Naive B cell (primary cell): ENCODE measurements around the gene PKP3. TPM values are rescaled to one million over a fixed set of nuclear protein-coding genes. Genes with fewer than 3 reads are reported as not detected.
"Not testable (repeated sequence)": the region's sequence is repeated elsewhere in the genome, so short reads cannot be mapped to it uniquely, and the experiment has no call there.

Experiments used
- ATAC-seq, 2 donors: fragments of 150-1000 bp; cut with Tn5 transposase; 2 replicates each; pipeline ENCODE4 v1.10.0; 2021; ENCODE audit warnings: low read depth in 2 of 2, mild to moderate bottlenecking in 2 of 2, moderate library complexity in 2 of 2
- DNase-seq: peaks from one replicate; pipeline ENCODE4 v3.0.0; 2022
- H3K27ac Mint-ChIP-seq, 6 donors: one replicate each; pipeline ENCODE4 v1.8.0; 2020 to 2022; ENCODE audit warnings: mild to moderate bottlenecking in 6 of 6, mixed read lengths in 6 of 6, moderate library complexity in 5 of 6, inconsistent platforms in 2 of 6
- H3K27me3 Mint-ChIP-seq, 3 donors: one replicate each; pipeline ENCODE4 v1.8.0; 2021 to 2022; ENCODE audit warnings: mixed read lengths in 3 of 3, mild to moderate bottlenecking in 1 of 3
- H3K36me3 Mint-ChIP-seq, 2 donors: one replicate each; pipeline ENCODE4 v1.8.0; 2020 to 2022; ENCODE audit warnings: mixed read lengths in 2 of 2, inconsistent platforms in 1 of 2, mild to moderate bottlenecking in 1 of 2
- H3K4me1 Mint-ChIP-seq, 3 donors: one replicate each; pipeline ENCODE4 v1.8.0; 2020 to 2022; ENCODE audit warnings: mixed read lengths in 3 of 3, inconsistent platforms in 1 of 3, mild to moderate bottlenecking in 1 of 3, moderate library complexity in 1 of 3
- H3K4me3 Mint-ChIP-seq, 8 donors: one replicate each; pipeline ENCODE4 v1.8.0; 2020 to 2022; ENCODE audit warnings: mild to moderate bottlenecking in 8 of 8, mixed read lengths in 8 of 8, moderate library complexity in 8 of 8, inconsistent platforms in 2 of 8
- H3K9me3 Mint-ChIP-seq, 7 donors: one replicate each; pipeline ENCODE4 v1.8.0; 2020 to 2022; ENCODE audit warnings: mixed read lengths in 7 of 7, mild to moderate bottlenecking in 5 of 7, inconsistent platforms in 2 of 7, moderate library complexity in 1 of 7
- polyA plus RNA-seq, 6 donors: library from polyadenylated mRNA; unstranded; fragments of 300-500 nt; fragmentation: Illumina TruSeq; gene quantifications; one replicate each; pipeline ENCODE4 v1.2.3, GENCODE V29; 2021; ENCODE audit warnings: low read depth in 6 of 6

PKP3 gene
- polyA plus RNA-seq, 6 donors from 2014 or later: 0.09 to 0.13 TPM; not detected in 4

- peak overlapping the region in 1 of 8 donors; percentile 57 for H3K4me3 Mint-ChIP-seq
- H3K9me3 Mint-ChIP-seq: no peaks in the 10 kb centered on the region
- peaks cover 0 to 20% (median 0%) of the 10 kb centered on the region in 3 donors for H3K27me3 Mint-ChIP-seq
- ATAC-seq (no peak), DNase-seq (no peak)
- peaks cover 6 to 10% (median 6%) of the 10 kb centered on the region in 3 donors for H3K4me1 Mint-ChIP-seq
- H3K27ac Mint-ChIP-seq: peak overlapping the region in 1 of 6 donors; percentile 75
- H3K36me3 Mint-ChIP-seq: no peaks in the 10 kb centered on the region
These were observed 14.4 kb downstream of the PKP3 start for GRCh38 chr11:408154-409007.

DNA sequence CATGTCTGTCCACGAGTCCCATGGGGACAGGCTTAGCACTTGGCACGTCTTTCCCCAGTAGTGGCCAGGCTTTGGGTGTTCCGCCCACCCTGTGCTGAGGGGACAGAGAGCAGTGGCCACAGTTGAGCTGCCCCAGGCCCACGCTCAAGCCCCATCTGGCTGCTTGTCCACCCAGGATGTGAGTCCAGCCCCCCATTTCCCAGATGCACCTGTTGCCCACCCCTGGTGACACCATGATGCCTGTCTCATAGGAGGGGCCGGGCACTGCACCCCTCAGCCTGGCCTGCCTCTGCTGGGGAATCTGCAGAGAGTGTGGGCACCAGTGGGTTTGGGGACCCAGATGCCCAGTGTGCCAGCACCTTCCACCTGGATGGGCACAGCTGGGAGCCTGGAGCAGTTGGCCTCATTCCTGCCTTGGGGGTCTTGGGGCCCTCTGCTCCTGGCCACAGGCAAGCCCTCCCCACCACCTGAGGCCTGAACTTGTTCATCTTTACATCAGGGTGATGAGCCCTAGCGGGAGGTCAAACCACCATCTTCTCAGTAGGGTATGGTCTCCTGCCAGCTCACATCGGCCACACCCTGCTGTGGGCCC lies 15.1 kb downstream of the PKP3 start:
- Mint-ChIP-seq H3K4me1 (peaks cover 7 to 11% (median 8%) of the 10 kb centered on the region in 3 donors), H3K9me3 (no peaks in the 10 kb centered on the region), H3K27me3 (peaks cover 0 to 14% (median 0%) of the 10 kb centered on the region in 3 donors), H3K36me3 (no peaks in the 10 kb centered on the region), H3K27ac (no peak overlapping the region), H3K4me3 (peak overlapping the region in 1 of 8 donors; percentile 15)
- ATAC-seq (no peak), DNase-seq (no peak)

DNA sequence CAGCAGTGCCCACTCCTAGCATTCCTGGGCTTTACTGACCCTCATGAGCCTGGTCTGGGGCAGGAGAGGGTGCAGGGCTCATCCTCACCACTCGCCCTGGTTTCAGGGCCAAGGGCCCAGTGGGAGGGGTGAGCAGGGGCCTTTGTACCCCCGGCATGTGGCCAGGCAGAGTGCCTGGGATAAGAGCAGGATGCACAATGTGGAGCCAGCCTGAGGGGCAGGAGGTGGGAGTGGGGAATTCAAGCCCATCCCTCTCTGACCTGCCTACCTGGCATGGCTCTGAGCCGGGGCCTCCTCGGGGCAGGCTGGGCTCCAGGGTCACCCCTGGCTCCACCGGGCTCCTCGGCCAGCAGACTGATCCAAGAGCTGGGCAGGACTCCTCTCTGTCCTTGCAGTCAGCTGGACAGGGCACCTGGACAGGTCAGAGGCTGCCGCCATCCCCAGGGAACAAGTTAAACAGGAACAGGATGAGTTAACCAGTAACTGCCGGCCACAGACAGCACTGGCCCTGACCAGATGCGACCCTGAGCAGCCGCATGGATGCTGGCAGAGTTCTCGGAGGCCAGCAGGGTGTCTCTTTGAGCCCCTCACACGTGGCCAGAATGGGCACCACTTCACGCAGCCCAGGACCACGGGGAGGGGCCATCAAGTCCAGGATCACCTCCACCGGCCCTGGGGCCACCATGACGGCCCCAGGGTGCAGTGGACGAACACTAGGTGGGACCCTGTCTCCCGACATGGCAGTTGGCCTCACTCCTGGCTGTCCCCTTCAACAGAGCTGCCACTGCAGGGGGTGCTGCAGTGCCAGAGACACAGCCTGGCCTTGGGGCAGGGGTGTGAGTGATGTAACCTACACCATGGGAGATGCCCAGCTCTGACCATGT lies 15.8 kb downstream of the PKP3 start:
- Mint-ChIP-seq H3K27me3 (peaks cover 0 to 7% (median 0%) of the 10 kb centered on the region in 3 donors), H3K4me1 (peaks cover 14 to 16% (median 15%) of the 10 kb centered on the region in 3 donors), H3K4me3 (peak overlapping the region in 1 of 8 donors; percentile 35), H3K9me3 (no peaks in the 10 kb centered on the region), H3K27ac (peak overlapping the region in 1 of 6 donors; percentile 60), H3K36me3 (no peaks in the 10 kb centered on the region)
- ATAC-seq: no peak
- DNase-seq: no peak

DNA sequence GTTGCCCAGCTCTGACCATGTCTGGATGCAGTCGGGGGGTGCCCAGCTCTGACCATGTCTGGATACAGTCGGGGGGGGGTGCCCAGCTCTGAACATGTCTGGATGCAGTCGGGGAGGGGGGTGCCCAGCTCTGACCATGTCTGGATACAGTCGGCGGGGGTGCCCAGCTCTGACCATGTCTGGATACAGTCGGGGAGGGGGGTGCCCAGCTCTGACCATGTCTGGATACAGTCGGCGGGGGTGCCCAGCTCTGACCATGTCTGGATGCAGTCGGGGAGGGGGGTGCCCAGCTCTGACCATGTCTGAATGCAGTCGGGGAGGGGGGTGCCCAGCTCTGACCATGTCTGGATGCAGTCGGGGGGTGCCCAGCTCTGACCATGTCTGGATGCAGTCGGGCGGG lies 16.7 kb downstream of the PKP3 start:
- not testable (repeated sequence) for H3K27ac Mint-ChIP-seq, DNase-seq, H3K9me3 Mint-ChIP-seq, H3K4me3 Mint-ChIP-seq, H3K36me3 Mint-ChIP-seq, H3K27me3 Mint-ChIP-seq, ATAC-seq
- peaks cover 14 to 22% (median 17%) of the 10 kb centered on the region in 3 donors for H3K4me1 Mint-ChIP-seq

GRCh38 chr11:411520-411919 lies 17.5 kb downstream of the PKP3 start:
- not testable (repeated sequence) for DNase-seq, H3K27ac Mint-ChIP-seq, H3K9me3 Mint-ChIP-seq, H3K27me3 Mint-ChIP-seq, H3K4me3 Mint-ChIP-seq, H3K36me3 Mint-ChIP-seq, ATAC-seq
- H3K4me1 Mint-ChIP-seq: peaks cover 20 to 28% (median 25%) of the 10 kb centered on the region in 3 donors

DNA sequence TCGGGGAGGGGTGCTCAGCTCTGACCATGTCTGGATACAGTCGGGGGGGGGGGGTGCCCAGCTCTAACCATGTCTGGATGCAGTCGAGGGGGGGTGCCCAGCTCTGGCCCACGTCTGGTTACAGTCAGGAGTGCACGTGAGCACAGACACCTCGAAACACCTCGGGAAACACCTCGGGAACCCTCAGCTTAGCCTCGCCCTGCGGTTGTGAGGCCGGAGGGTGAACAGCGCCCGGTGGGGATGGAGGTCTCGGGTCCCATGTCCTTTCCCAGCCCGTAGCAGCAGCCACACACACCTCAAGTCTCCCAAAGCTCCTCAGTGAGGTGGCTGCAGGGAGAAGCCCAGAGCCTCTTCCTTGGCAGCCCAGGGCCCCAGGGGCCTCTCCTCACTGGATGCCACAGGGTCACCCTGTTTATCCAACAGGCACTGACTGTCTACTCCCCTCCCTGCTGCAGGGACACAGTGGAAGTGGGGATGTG lies 18.7 kb downstream of the PKP3 start:
- Mint-ChIP-seq H3K27ac (no peak overlapping the region), H3K9me3 (no peaks in the 10 kb centered on the region), H3K4me1 (peaks cover 22 to 31% (median 28%) of the 10 kb centered on the region in 3 donors), H3K27me3 (peaks cover 0 to 6% (median 0%) of the 10 kb centered on the region in 3 donors), H3K36me3 (no peaks in the 10 kb centered on the region), H3K4me3 (no peak overlapping the region)
- ATAC-seq: no peak
- DNase-seq: no peak

GRCh38 chr11:413120-414081 lies 19.4 kb downstream of the PKP3 start:
- ATAC-seq: no peak
- no peak for DNase-seq
- H3K27ac Mint-ChIP-seq: no peak overlapping the region
- peaks cover 0 to 13% (median 0%) of the 10 kb centered on the region in 3 donors for H3K27me3 Mint-ChIP-seq
- no peaks in the 10 kb centered on the region for H3K36me3 Mint-ChIP-seq
- peaks cover 23 to 32% (median 29%) of the 10 kb centered on the region in 3 donors for H3K4me1 Mint-ChIP-seq
- peak overlapping the region; percentile 22 to 87 (median 54) for H3K4me3 Mint-ChIP-seq
- no peaks in the 10 kb centered on the region for H3K9me3 Mint-ChIP-seq

GRCh38 chr11:414318-414857 lies 20.4 kb downstream of the PKP3 start:
- DNase-seq (no peak), ATAC-seq (peak; percentile 16 to 22)
- H3K27me3 Mint-ChIP-seq: peaks cover 0 to 16% (median 0%) of the 10 kb centered on the region in 3 donors
- H3K4me1 Mint-ChIP-seq: peaks cover 26 to 32% (median 29%) of the 10 kb centered on the region in 3 donors
- no peaks in the 10 kb centered on the region for H3K9me3 Mint-ChIP-seq
- peak overlapping the region; percentile 80 to 96 (median 89) for H3K4me3 Mint-ChIP-seq
- H3K36me3 Mint-ChIP-seq: no peaks in the 10 kb centered on the region
- peak overlapping the region; percentile 10 to 82 (median 54) for H3K27ac Mint-ChIP-seq

GRCh38 chr11:415640-416041 lies 21.6 kb downstream of the PKP3 start:
- Mint-ChIP-seq H3K27ac (peak overlapping the region in 1 of 6 donors; percentile 65), H3K9me3 (no peaks in the 10 kb centered on the region), H3K36me3 (no peaks in the 10 kb centered on the region), H3K4me3 (peak overlapping the region; percentile 80 to 96 (median 89)), H3K4me1 (peaks cover 26 to 32% (median 29%) of the 10 kb centered on the region in 3 donors), H3K27me3 (peaks cover 0 to 16% (median 0%) of the 10 kb centered on the region in 3 donors)
- DNase-seq (no peak), ATAC-seq (no peak)

DNA sequence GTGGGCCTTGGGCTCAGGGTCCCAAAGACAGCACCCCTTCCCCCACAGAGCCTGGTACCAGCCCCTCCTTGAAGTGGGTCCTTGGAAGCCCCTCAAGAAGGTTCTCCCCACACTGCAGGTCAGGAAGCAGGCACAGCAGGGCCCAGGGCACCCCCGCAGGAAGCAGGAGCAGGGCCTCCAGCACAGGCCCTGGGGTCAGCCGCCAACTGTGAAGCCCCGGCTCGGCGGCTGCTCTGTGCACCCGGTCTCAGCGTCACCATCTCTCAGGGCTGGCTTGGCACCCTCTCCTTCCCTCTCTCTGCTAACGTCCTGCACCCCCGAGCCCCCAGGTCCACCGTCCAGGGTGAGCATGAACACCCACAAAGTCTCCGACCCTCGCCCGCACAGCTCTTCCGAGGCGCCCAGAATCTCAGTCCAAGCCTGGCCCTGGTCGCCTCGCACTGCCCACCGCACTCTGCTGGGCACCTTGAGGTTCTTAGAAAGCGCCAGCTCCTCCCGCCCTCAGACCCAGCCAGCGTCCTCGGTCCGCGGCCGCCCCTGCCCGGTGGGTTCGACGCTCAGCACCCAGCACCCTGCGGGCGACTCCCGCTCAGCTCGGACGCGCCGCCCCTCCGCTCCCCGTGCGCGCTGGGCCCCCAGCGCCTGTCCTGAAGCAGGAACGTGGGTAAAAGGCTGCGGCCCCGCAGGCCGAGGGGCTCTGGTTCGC lies 22.2 kb downstream of the PKP3 start:
- Mint-ChIP-seq H3K27me3 (peaks cover 0 to 16% (median 0%) of the 10 kb centered on the region in 3 donors), H3K27ac (peak overlapping the region in 1 of 6 donors; percentile 96), H3K9me3 (no peaks in the 10 kb centered on the region), H3K4me3 (peak overlapping the region; percentile 80 to 96 (median 89)), H3K4me1 (peaks cover 26 to 32% (median 29%) of the 10 kb centered on the region in 3 donors), H3K36me3 (no peaks in the 10 kb centered on the region)
- no peak for DNase-seq
- ATAC-seq: peak; percentile 4 to 8

- H3K27me3 Mint-ChIP-seq: peaks cover 0 to 16% (median 0%) of the 10 kb centered on the region in 3 donors
- peak overlapping the region; percentile 8 to 94 (median 77) for H3K4me3 Mint-ChIP-seq
- peaks cover 26 to 32% (median 29%) of the 10 kb centered on the region in 3 donors for H3K4me1 Mint-ChIP-seq
- DNase-seq: peak; percentile 37
- no peaks in the 10 kb centered on the region for H3K9me3 Mint-ChIP-seq
- peak; percentile 57 to 62 for ATAC-seq
- H3K27ac Mint-ChIP-seq: no peak overlapping the region
- H3K36me3 Mint-ChIP-seq: no peaks in the 10 kb centered on the region
These were observed 23.0 kb downstream of the PKP3 start for GRCh38 chr11:416757-417621.
